Ovary (tissue), 3 donors: Measurements from ENCODE around the gene KLC1.

Experiments
- CTCF ChIP-seq, 3 donors: fragments of 450-650 bp in 2 of 3; fragments of 200-600 bp in 1 of 3; IDR thresholded peaks; one replicate each; pipeline versions ENCODE4 v1.5.1 to v1.8.0; 2016 to 2022; ENCODE audit warnings: antibody characterized with exemption in 3 of 3, mild to moderate bottlenecking in 1 of 3
- EP300 ChIP-seq: sonication (generic); formaldehyde crosslinking; IDR thresholded peaks from one replicate; pipeline ENCODE4 v1.6.1; 2017; ENCODE audit warnings: antibody characterized with exemption
- POLR2A ChIP-seq: fragments of 450-650 bp; IDR thresholded peaks from one replicate; pipeline ENCODE4 v1.6.1; 2017; ENCODE audit warnings: antibody characterized with exemption, mild to moderate bottlenecking, moderate library complexity
- donor health status: DM: no; HTN: no; CAD: no.

- peak in 2 of 3 donors; percentile 10 to 32 for TF ChIP-seq CTCF (IDR thresholded peaks at IDR 0.05)
- TF ChIP-seq POLR2A, result peak; percentile 97
- TF ChIP-seq EP300, result no peak
These were observed at the start of gene KLC1 for GRCh38 chr14:103628684-103629502.
